SK-N-SH (cell line): Measurements from ENCODE around the gene MAP3K19. TPM values are rescaled to one million over a fixed set of nuclear protein-coding genes. Genes with fewer than 3 reads are reported as not detected.

Experiments
- CTCF ChIA-PET: fragments of 300-600, 350-600 bp; formaldehyde crosslinking; extraction: SDS; loops from one replicate; lab custom pipeline; 2021; lab: Yijun Ruan, JAX
- POLR2A ChIA-PET: fragments of 350-600 bp; sonication (Branson Sonifier 250); formaldehyde crosslinking; extraction: SDS; loops from one replicate; lab custom pipeline; 2020; ENCODE audit warnings: antibody characterized with exemption, inconsistent platforms; lab: Yijun Ruan, JAX
- DNase-seq: peaks from one replicate; pipeline ENCODE4 v3.0.0; 2012
- H2AFZ ChIP-seq: fragments of 200-600 bp; sonication (generic); 2 replicates; pipeline ENCODE4 v1.8.1; 2016; ENCODE audit warnings: antibody characterized with exemption, mild to moderate bottlenecking, low read depth
- H3F3A ChIP-seq: fragments of 200-600 bp; sonication (generic); replicated peaks from 2 replicates; pipeline ENCODE3; 2016; ENCODE audit warnings: antibody characterized with exemption, mild to moderate bottlenecking; ENCODE audit not compliant: insufficient read depth
- H3K27ac ChIP-seq, 2 experiments: fragments of 200-500 bp in 1 of 2; fragments of 200-600 bp in 1 of 2; sonication (Bioruptor generic) in 1 of 2; sonication (generic), shearing (Covaris generic) in 1 of 2; 2 replicates each; pipeline versions ENCODE4 v1.5.1 to v1.6.1; 2014 to 2016; ENCODE audit warnings: low read depth in 2 of 2, inconsistent platforms in 1 of 2, low read length in 1 of 2, mild to moderate bottlenecking in 1 of 2, mixed read lengths in 1 of 2
- H3K27me3 ChIP-seq: fragments of 200-600 bp; sonication (generic), shearing (Covaris generic); 2 replicates; pipeline ENCODE4 v1.6.1; 2016; ENCODE audit warnings: mixed run types; ENCODE audit not compliant: insufficient read depth
- H3K36me3 ChIP-seq, 2 experiments: fragments of 200-500 bp in 1 of 2; fragments of 200-600 bp in 1 of 2; sonication (Bioruptor generic) in 1 of 2; sonication (generic) in 1 of 2; replicated peaks in 1 of 2; 2 replicates each; pipeline versions ENCODE3 to v1.5.1; 2014 to 2016; ENCODE audit warnings: low read length in 1 of 2, mild to moderate bottlenecking in 1 of 2; ENCODE audit not compliant: insufficient read depth in 2 of 2, control insufficient read depth in 1 of 2
- H3K4me1 ChIP-seq, 2 experiments: fragments of 200-500 bp in 1 of 2; fragments of 200-600 bp in 1 of 2; sonication (Bioruptor generic) in 1 of 2; sonication (generic), shearing (Covaris generic) in 1 of 2; 2 replicates each; pipeline versions ENCODE4 v1.5.1 to v1.6.1; 2014 to 2016; ENCODE audit warnings: low read depth in 1 of 2, low read length in 1 of 2, mixed run types in 1 of 2; ENCODE audit not compliant: insufficient read depth in 2 of 2, control insufficient read depth in 1 of 2
- H3K4me2 ChIP-seq: fragments of 200-600 bp; sonication (generic), shearing (Covaris generic); 2 replicates; pipeline ENCODE4 v1.6.1; 2017; ENCODE audit warnings: mixed run types
- H3K4me3 ChIP-seq, 2 experiments: fragments of 200-500 bp in 1 of 2; fragments of 200-600 bp in 1 of 2; sonication (Bioruptor generic) in 1 of 2; sonication (generic), shearing (Covaris generic) in 1 of 2; 2 replicates each; pipeline versions ENCODE4 v1.5.1 to v1.8.1; 2014 to 2016; ENCODE audit warnings: low read depth in 2 of 2, inconsistent platforms in 1 of 2, low read length in 1 of 2, mild to moderate bottlenecking in 1 of 2, mixed read lengths in 1 of 2, moderate library complexity in 1 of 2
- H3K79me2 ChIP-seq: fragments of 200-600 bp; sonication (generic); 2 replicates; pipeline ENCODE4 v1.8.1; 2017; ENCODE audit warnings: mild to moderate bottlenecking; ENCODE audit not compliant: insufficient read depth
- H3K9ac ChIP-seq: fragments of 200-600 bp; sonication (generic); 2 replicates; pipeline ENCODE4 v1.6.1; 2017; ENCODE audit warnings: mixed run types
- H3K9me2 ChIP-seq: fragments of 200-600 bp; sonication (generic); 2 replicates; pipeline ENCODE4 v1.6.1; 2017; ENCODE audit warnings: mixed run types
- H3K9me3 ChIP-seq: fragments of 200-600 bp; sonication (generic); 2 replicates; pipeline ENCODE4 v1.6.1; 2017; ENCODE audit warnings: mixed run types, mild to moderate bottlenecking, moderate library complexity
- H4K20me1 ChIP-seq: fragments of 200-600 bp; sonication (generic); 2 replicates; pipeline ENCODE4 v1.6.1; 2017; ENCODE audit warnings: mild to moderate bottlenecking, mixed run types; ENCODE audit not compliant: insufficient read depth
- CHD2 ChIP-seq: fragments of 150-350 bp; IDR thresholded peaks from 2 replicates; pipeline ENCODE4 v1.6.1; 2018; ENCODE audit warnings: low read length; ENCODE audit not compliant: partially characterized antibody
- FOSL2 ChIP-seq: IDR thresholded peaks from 2 replicates; pipeline ENCODE4 v1.4.0; 2012; ENCODE audit warnings: low read depth, mild to moderate bottlenecking, moderate library complexity, borderline replicate concordance
- FOXM1 ChIP-seq: IDR thresholded peaks from 2 replicates; pipeline ENCODE4 v1.4.0; 2012; ENCODE audit warnings: low read depth, mild to moderate bottlenecking
- GABPA ChIP-seq: IDR thresholded peaks from 2 replicates; pipeline ENCODE4 v1.4.0; 2012; ENCODE audit warnings: low read depth, mild to moderate bottlenecking
- IRF3 ChIP-seq: fragments of 150-350 bp; IDR thresholded peaks from 2 replicates; pipeline ENCODE4 v1.6.1; 2016; ENCODE audit warnings: mild to moderate bottlenecking, low read depth, low read length
- JUND ChIP-seq: IDR thresholded peaks from 2 replicates; pipeline ENCODE4 v1.4.0; 2012
- MEF2A ChIP-seq: IDR thresholded peaks from 2 replicates; pipeline ENCODE4 v1.4.0; 2012; ENCODE audit warnings: low read depth, borderline replicate concordance
- NRF1 ChIP-seq: IDR thresholded peaks from 2 replicates; pipeline ENCODE4 v1.6.1; 2012; ENCODE audit warnings: low read depth, mild to moderate bottlenecking, low read length
- PBX3 ChIP-seq: IDR thresholded peaks from 2 replicates; pipeline ENCODE4; 2012
- RAD21 ChIP-seq: IDR thresholded peaks from 2 replicates; pipeline ENCODE4 v1.6.1; 2012; ENCODE audit warnings: mild to moderate bottlenecking, low read length
- RCOR1 ChIP-seq: fragments of 150-350 bp; IDR thresholded peaks from 2 replicates; pipeline ENCODE4 v1.6.1; 2017; ENCODE audit warnings: antibody characterized with exemption, low read length
- RFX5 ChIP-seq: IDR thresholded peaks from 2 replicates; pipeline ENCODE4 v1.6.1; 2012; ENCODE audit warnings: mild to moderate bottlenecking, improper control_type of control experiment, low read length
- SIN3A ChIP-seq: IDR thresholded peaks from 2 replicates; pipeline ENCODE4 v1.6.1; 2012; ENCODE audit warnings: low read depth, mild to moderate bottlenecking, low read length, moderate library complexity, borderline replicate concordance
- SMC3 ChIP-seq: IDR thresholded peaks from 2 replicates; pipeline ENCODE4 v1.6.1; 2012; ENCODE audit warnings: low read depth, low read length, improper control_type of control experiment
- TAF1 ChIP-seq: IDR thresholded peaks from 2 replicates; pipeline ENCODE4 v1.6.1; 2012; ENCODE audit warnings: low read depth, mild to moderate bottlenecking, low read length, moderate library complexity, borderline replicate concordance
- TCF12 ChIP-seq: IDR thresholded peaks from 2 replicates; pipeline ENCODE4 v1.4.0; 2012
- TEAD4 ChIP-seq: IDR thresholded peaks from 2 replicates; pipeline ENCODE4 v1.4.0; 2012; ENCODE audit warnings: mild to moderate bottlenecking, borderline replicate concordance; ENCODE audit not compliant: insufficient read depth
- YY1 ChIP-seq: IDR thresholded peaks from 2 replicates; pipeline ENCODE4 v1.4.0; 2012; ENCODE audit warnings: low read depth, mild to moderate bottlenecking
- ZBTB33 ChIP-seq: IDR thresholded peaks from 2 replicates; pipeline ENCODE4 v1.4.0; 2012; ENCODE audit warnings: low read depth, borderline replicate concordance
- WGBS: methylation state at CpG from one replicate; pipeline ENCODE4 v1.1.6; 2017; ENCODE audit warnings: low lambda C conversion rate; 5-methylcytosine and 5-hydroxymethylcytosine counted together
- polyA plus RNA-seq, 3 experiments: library from polyadenylated mRNA; depleted of rRNA; stranded (reverse); fragments of >200 nt; gene quantifications; 2 replicates each; pipeline ENCODE4 v1.2.3, GENCODE V29; 2012

MAP3K19 gene
- polyA plus RNA-seq, 1 of the 3 experiments (the other 2 are of a cell fraction): not detected

GRCh38 chr2:134982603-134983002 lies 64.6 kb downstream of the MAP3K19 start (continued):
- TF ChIP-seq CHD2 (no peak), MEF2A (no peak), TAF1 (no peak), NRF1 (no peak), YY1 (no peak), JUND (no peak), SMC3 (no peak)

GRCh38 chr2:134980639-134981038 lies 66.6 kb downstream of the MAP3K19 start:
- Histone ChIP-seq H3K4me3 (no peak overlapping the region), H3F3A (no peaks in the 10 kb centered on the region), H3K4me1 (no peaks in the 10 kb centered on the region; a peak in 1 of 4 replicates), H3K9ac (no peak overlapping the region), H3K9me2 (no peaks in the 10 kb centered on the region), H3K79me2 (no peaks in the 10 kb centered on the region), H3K9me3 (no peaks in the 10 kb centered on the region), H3K4me2 (no peak overlapping the region), H2AFZ (no peak overlapping the region), H3K36me3 (no peaks in the 10 kb centered on the region), H4K20me1 (no peaks in the 10 kb centered on the region), H3K27ac (no peak overlapping the region), H3K27me3 (no peaks in the 10 kb centered on the region)
- POLR2A ChIA-PET: no interaction called here
- no peak for TF ChIP-seq RFX5
- no peak for TF ChIP-seq IRF3
- TF ChIP-seq MEF2A: no peak
- no peak for TF ChIP-seq JUND
- TF ChIP-seq ZBTB33: no peak
- no peak for TF ChIP-seq RCOR1
- no peak for TF ChIP-seq PBX3
- TF ChIP-seq TCF12: no peak
- no peak for TF ChIP-seq SIN3A
- TF ChIP-seq FOSL2: no peak
- no peak for TF ChIP-seq TEAD4
- no peak for TF ChIP-seq GABPA
- no peak for TF ChIP-seq RAD21
- no peak for TF ChIP-seq FOXM1
- 73% methylated on average over 7 of the region's 7 CpGs for WGBS
- CTCF ChIA-PET: interaction anchor here (0.6 to 1.2 kb wide), 3 partner anchors 11 to 729 kb away, joined by 3 to 4 read pairs (median 3); no protein-coding TSS in a partner anchor
- no peak for DNase-seq
